AG04449 (cell line): ENCODE measurements around the gene PLXDC2.

ENCODE experiments used
- CTCF ChIA-PET: fragments of 350-600 bp; formaldehyde crosslinking; extraction: SDS; loops from one replicate; lab custom pipeline; 2021; ENCODE audit warnings: antibody characterized with exemption; lab: Yijun Ruan, JAX
- POLR2A ChIA-PET: fragments of 400-600, 350-600 bp; formaldehyde crosslinking; extraction: SDS; loops from one replicate; lab custom pipeline; 2020; ENCODE audit warnings: antibody characterized with exemption, inconsistent platforms; lab: Yijun Ruan, JAX
- DNase-seq: peaks from one replicate; pipeline ENCODE4 v3.0.0-alpha.2; 2010; ENCODE audit warnings: low read depth, low spot score
- H3K4me3 ChIP-seq: 2 replicates; pipeline ENCODE4 v1.5.1; 2011; ENCODE audit warnings: low read depth, mild to moderate bottlenecking, control low read depth, low read length
- CTCF ChIP-seq: IDR thresholded peaks from one replicate; pipeline ENCODE4 v1.5.1; 2011; ENCODE audit warnings: mild to moderate bottlenecking, moderate library complexity, low read length, control low read depth, inconsistent platforms; ENCODE audit not compliant: insufficient read depth; ENCODE audit errors: missing control alignments

Gene PLXDC2

GRCh38 chr10:19974138-19974537 lies 157.9 kb downstream of the PLXDC2 start:
- H3K4me3 ChIP-seq = no peak overlapping the region
- ChIA-PET CTCF (no interaction called here), POLR2A (no interaction called here)
- DNase-seq = no peak
- TF ChIP-seq CTCF = no peak

- H3K4me3 ChIP-seq = no peak overlapping the region
- ChIA-PET POLR2A (no interaction called here), CTCF (no interaction called here)
- DNase-seq = no peak
- no peak for TF ChIP-seq CTCF
These were observed 158.3 kb downstream of the PLXDC2 start for GRCh38 chr10:19974554-19974953.

GRCh38 chr10:19977097-19977521 lies 160.9 kb downstream of the PLXDC2 start:
- no peak for DNase-seq
- ChIA-PET CTCF (no interaction called here), POLR2A (no interaction called here)
- TF ChIP-seq CTCF = no peak
- no peak overlapping the region for H3K4me3 ChIP-seq

GRCh38 chr10:19979628-19980027 lies 163.4 kb downstream of the PLXDC2 start:
- no peak for DNase-seq
- POLR2A ChIA-PET = no interaction called here
- TF ChIP-seq CTCF = no peak
- CTCF ChIA-PET = no interaction called here
- H3K4me3 ChIP-seq = no peak overlapping the region

GRCh38 chr10:19983880-19984565 lies 167.8 kb downstream of the PLXDC2 start:
- DNase-seq = no peak
- H3K4me3 ChIP-seq = no peak overlapping the region
- no peak for TF ChIP-seq CTCF
- CTCF ChIA-PET = no interaction called here
- POLR2A ChIA-PET = no interaction called here

- POLR2A ChIA-PET = no interaction called here
- no peak for TF ChIP-seq CTCF
- CTCF ChIA-PET = no interaction called here
- DNase-seq = no peak
- no peak overlapping the region for H3K4me3 ChIP-seq
These were observed 169.5 kb downstream of the PLXDC2 start for GRCh38 chr10:19985745-19986144.
